Lower leg skin (tissue), 3 donors: ENCODE measurements around the gene TMEM217.

Experiments used
- CTCF ChIP-seq, 3 donors: fragments of 450-650 bp; IDR thresholded peaks; one replicate each; pipeline ENCODE4 v1.5.1; 2016; ENCODE audit warnings: antibody characterized with exemption in 3 of 3, mild to moderate bottlenecking in 3 of 3, moderate library complexity in 2 of 3
- POLR2A ChIP-seq, 2 donors: fragments of 450-650 bp; IDR thresholded peaks; one replicate each; pipeline ENCODE4 v1.6.1; 2016 to 2017; ENCODE audit warnings: antibody characterized with exemption in 2 of 2, mild to moderate bottlenecking in 1 of 2, moderate library complexity in 1 of 2

- TF ChIP-seq POLR2A (IDR thresholded peaks at IDR 0.05) (no peak), CTCF (IDR thresholded peaks at IDR 0.05) (no peak)
Observed at GRCh38 chr6:37225350-37226169, 32.4 kb downstream of the TMEM217 start.
